OCI-LY3 (cell line): ENCODE measurements around the gene ST3GAL4.
"Not testable (repeated sequence)": the region's sequence is repeated elsewhere in the genome, so short reads cannot be mapped to it uniquely, and the experiment has no call there.

Source experiments
- H2AFZ ChIP-seq: fragments of 200-600, 300-600 bp; shearing (Covaris generic); 2 replicates; pipeline ENCODE4 v1.6.0; 2014; ENCODE audit warnings: antibody characterized with exemption, low read depth, low read length
- H3K27ac ChIP-seq: fragments of 200-600, 300-600 bp; sonication (generic); 2 replicates; pipeline ENCODE4 v1.5.1; 2014; ENCODE audit warnings: mild to moderate bottlenecking, low read length, moderate library complexity, mixed read lengths
- H3K27me3 ChIP-seq: fragments of 200-600, 300-600 bp; sonication (generic); 2 replicates; pipeline ENCODE4 v1.6.1; 2014; ENCODE audit warnings: low read depth, low read length, mixed read lengths
- H3K36me3 ChIP-seq: fragments of 200-600, 300-600 bp; sonication (generic); replicated peaks from 2 replicates; pipeline ENCODE3; 2014; ENCODE audit warnings: low read depth, low read length, mixed read lengths
- H3K4me1 ChIP-seq: fragments of 300-600, 200-600 bp; sonication (generic); 2 replicates; pipeline ENCODE4 v1.6.1; 2014; ENCODE audit warnings: low read length, mixed read lengths
- H3K4me2 ChIP-seq: fragments of 200-600, 300-600 bp; sonication (generic); 2 replicates; pipeline ENCODE4 v1.6.1; 2014; ENCODE audit warnings: low read length, mixed read lengths
- H3K4me3 ChIP-seq: fragments of 300-600, 200-600 bp; sonication (generic); 2 replicates; pipeline ENCODE4 v1.5.1; 2014; ENCODE audit warnings: antibody characterized with exemption, mild to moderate bottlenecking, low read length, moderate library complexity
- H3K79me2 ChIP-seq: fragments of 300-600, 200-600 bp; shearing (Covaris generic); 2 replicates; pipeline ENCODE4 v1.6.1; 2014; ENCODE audit warnings: mild to moderate bottlenecking, low read length, mixed read lengths
- H3K9ac ChIP-seq: fragments of 300-600, 200-600 bp; shearing (Covaris generic); 2 replicates; pipeline ENCODE4 v1.6.0; 2014; ENCODE audit warnings: mild to moderate bottlenecking, low read length, moderate library complexity
- H3K9me3 ChIP-seq: fragments of 200-600, 300-600 bp; shearing (Covaris generic); 2 replicates; pipeline ENCODE4 v1.6.1; 2014; ENCODE audit warnings: low read length, mixed read lengths; ENCODE audit not compliant: insufficient read depth
- H4K20me1 ChIP-seq: fragments of 200-600, 300-600 bp; sonication (generic); 2 replicates; pipeline ENCODE4 v1.6.1; 2016; ENCODE audit warnings: low read length, mixed read lengths; ENCODE audit not compliant: insufficient read depth
- CTCF ChIP-seq: fragments of 200-600, 300-600 bp; sonication (generic); IDR thresholded peaks from 2 replicates; pipeline ENCODE4 v1.5.1; 2014; ENCODE audit warnings: antibody characterized with exemption, low read length, low read depth
- EZH2phosphoT487 ChIP-seq: fragments of 200-600 bp; shearing (Covaris generic); IDR thresholded peaks from 2 replicates; pipeline ENCODE4 v1.6.1; 2018; ENCODE audit warnings: antibody characterized with exemption, mixed run types, low read depth

ST3GAL4 gene

GRCh38 chr11:126378763-126379162 is 23.3 kb downstream of the ST3GAL4 start:
- no peaks in the 10 kb centered on the region for H3K9me3 ChIP-seq
- no peak overlapping the region for H3K27ac ChIP-seq
- H3K9ac ChIP-seq = no peak overlapping the region
- H2AFZ ChIP-seq = no peak overlapping the region
- H3K4me2 ChIP-seq = no peak overlapping the region
- H3K4me1 ChIP-seq = no peaks in the 10 kb centered on the region
- no peak overlapping the region for H3K4me3 ChIP-seq
- H3K79me2 ChIP-seq = no peaks in the 10 kb centered on the region; the same call in 1 of the 2 replicates
- no peaks in the 10 kb centered on the region for H3K27me3 ChIP-seq
- TF ChIP-seq CTCF (no peak), EZH2phosphoT487 (no peak)
- no peaks in the 10 kb centered on the region for H3K36me3 ChIP-seq
- no peaks in the 10 kb centered on the region for H4K20me1 ChIP-seq

- Histone ChIP-seq H3K79me2 (no peaks in the 10 kb centered on the region; the same call in 1 of the 2 replicates), H4K20me1 (no peaks in the 10 kb centered on the region), H3K27me3 (no peaks in the 10 kb centered on the region), H2AFZ (no peak overlapping the region), H3K36me3 (no peaks in the 10 kb centered on the region), H3K27ac (no peak overlapping the region), H3K9me3 (no peaks in the 10 kb centered on the region), H3K4me3 (no peak overlapping the region), H3K4me1 (no peaks in the 10 kb centered on the region), H3K4me2 (no peak overlapping the region), H3K9ac (no peak overlapping the region)
- no peak for TF ChIP-seq CTCF
- no peak for TF ChIP-seq EZH2phosphoT487
Observed at GRCh38 chr11:126380909-126381308, 25.4 kb downstream of the ST3GAL4 start.

GRCh38 chr11:126381960-126382359 is 26.5 kb downstream of the ST3GAL4 start:
- not testable (repeated sequence) for H3K9me3 ChIP-seq, H3K27me3 ChIP-seq, H3K27ac ChIP-seq, H3K79me2 ChIP-seq, H3K9ac ChIP-seq, H3K4me1 ChIP-seq, H3K4me2 ChIP-seq, H2AFZ ChIP-seq, H3K36me3 ChIP-seq, H4K20me1 ChIP-seq, H3K4me3 ChIP-seq

GRCh38 chr11:126382641-126383040 is 27.2 kb downstream of the ST3GAL4 start:
- not testable (repeated sequence) for H3K27ac ChIP-seq, H4K20me1 ChIP-seq, H3K4me3 ChIP-seq, H3K36me3 ChIP-seq, H3K4me1 ChIP-seq, H3K4me2 ChIP-seq, H3K79me2 ChIP-seq, H3K9ac ChIP-seq, H3K9me3 ChIP-seq, H3K27me3 ChIP-seq, H2AFZ ChIP-seq

- Histone ChIP-seq H2AFZ (no peak overlapping the region), H3K79me2 (no peaks in the 10 kb centered on the region), H3K27me3 (no peaks in the 10 kb centered on the region), H4K20me1 (no peaks in the 10 kb centered on the region), H3K4me2 (no peak overlapping the region), H3K4me3 (no peak overlapping the region), H3K4me1 (no peaks in the 10 kb centered on the region), H3K36me3 (no peaks in the 10 kb centered on the region), H3K9ac (no peak overlapping the region), H3K9me3 (no peaks in the 10 kb centered on the region), H3K27ac (no peak overlapping the region)
- TF ChIP-seq EZH2phosphoT487 (no peak), CTCF (no peak)
Observed at GRCh38 chr11:126383339-126384335, 28.2 kb downstream of the ST3GAL4 start.
